Measurements from ENCODE around the gene ZNF182. TPM values are rescaled to one million over a fixed set of nuclear protein-coding genes. Genes with fewer than 3 reads are reported as not detected.
A peak's percentile ranks its signal among the peaks of the same experiment; 100 is the strongest.
"Not testable (repeated sequence)": the region's sequence is repeated elsewhere in the genome, so short reads cannot be mapped to it uniquely, and the experiment has no call there.

ZNF182 gene
- total RNA-seq, 1 experiment from 2014 or later: 4.4 TPM

DNA sequence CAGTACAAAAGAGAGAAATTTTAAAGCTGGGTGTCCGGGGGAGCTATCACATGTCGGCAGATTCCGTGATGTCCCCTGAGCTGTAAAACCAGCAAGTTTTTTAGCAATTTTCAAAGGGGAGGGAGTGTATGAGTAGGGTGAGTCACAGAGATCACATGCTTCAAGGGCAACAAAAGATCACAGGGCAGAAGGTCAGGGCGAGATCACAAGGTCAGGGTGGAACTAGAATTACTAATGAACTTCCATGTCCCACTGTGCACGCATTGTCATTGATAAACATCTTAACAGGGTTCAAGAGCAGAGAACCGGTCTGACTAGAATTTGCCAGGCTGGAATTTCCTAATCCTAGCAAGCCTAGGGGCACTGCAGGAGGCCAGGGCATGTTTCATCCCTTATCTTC is 42.0 kb downstream of the ZNF182 start:
- H3K9me3 ChIP-seq (replicated peaks); H3K27me3 ChIP-seq; H3K4me1 ChIP-seq; H3K36me3 ChIP-seq; H3K27ac ChIP-seq; H3K4me3 ChIP-seq; DNase-seq: not testable (repeated sequence)

DNA sequence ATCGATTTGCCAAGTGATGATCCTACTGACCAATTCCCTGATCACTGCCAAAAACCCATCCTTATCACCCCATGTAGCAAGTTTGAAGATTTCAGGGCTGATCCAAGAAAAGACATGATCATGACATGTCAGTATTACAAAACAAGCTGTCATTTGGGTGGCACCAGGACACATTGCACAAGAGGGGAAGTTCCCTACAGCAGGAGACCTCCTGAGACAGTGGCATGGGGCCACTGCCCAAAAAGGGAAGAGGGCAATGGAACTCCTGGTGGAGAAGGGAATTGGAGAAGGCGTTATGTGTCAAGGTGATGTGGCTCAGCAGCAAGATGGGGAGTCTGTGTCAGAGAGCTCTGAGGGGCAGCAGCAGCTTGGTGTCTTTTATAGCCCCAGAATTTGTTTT is 43.4 kb downstream of the ZNF182 start:
- H3K4me3 ChIP-seq: no peak overlapping the region
- H3K4me1 ChIP-seq: no peaks in the 10 kb centered on the region; the same call in 1 of the 2 replicates
- H3K36me3 ChIP-seq: no peaks in the 10 kb centered on the region
- no peak overlapping the region for H3K27ac ChIP-seq
- no peaks in the 10 kb centered on the region for H3K27me3 ChIP-seq
- H3K9me3 ChIP-seq (replicated peaks): no peaks in the 10 kb centered on the region
- DNase-seq: no peak

DNA sequence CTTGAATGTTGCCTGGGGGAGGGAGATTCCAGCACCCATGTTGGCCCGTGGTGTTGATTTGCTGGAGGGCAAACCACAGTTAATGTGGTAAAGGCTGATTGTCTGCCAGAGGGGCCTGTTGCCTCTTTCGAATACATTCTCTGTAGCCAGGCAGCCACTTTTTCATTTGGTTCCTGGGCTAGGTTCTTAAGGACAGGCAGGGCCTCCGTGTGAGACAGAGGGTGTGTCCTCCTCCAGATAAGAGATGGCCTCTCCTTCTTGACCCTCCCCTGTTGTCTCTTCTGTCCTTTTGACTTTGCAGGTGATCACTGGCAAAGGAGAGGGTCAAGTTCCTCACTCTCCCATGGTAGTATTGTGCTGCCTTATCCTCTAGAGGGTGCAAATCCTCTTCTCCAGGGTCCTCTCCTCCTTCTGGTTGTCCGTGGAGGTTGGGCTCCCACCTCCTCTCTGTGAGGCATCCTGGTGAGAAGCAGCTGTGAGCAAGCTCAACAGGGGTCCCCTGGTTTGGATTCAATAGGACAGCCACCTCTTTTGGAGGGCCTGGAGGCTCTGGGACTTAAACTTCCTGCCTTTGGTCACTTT is 44.9 kb downstream of the ZNF182 start:
- Histone ChIP-seq H3K9me3 (replicated peaks) (no peaks in the 10 kb centered on the region), H3K4me1 (no peaks in the 10 kb centered on the region; the same call in 1 of the 2 replicates), H3K27me3 (no peaks in the 10 kb centered on the region), H3K4me3 (no peak overlapping the region), H3K27ac (no peak overlapping the region), H3K36me3 (no peaks in the 10 kb centered on the region)
- peak; percentile 29 to 38 for DNase-seq

DNA sequence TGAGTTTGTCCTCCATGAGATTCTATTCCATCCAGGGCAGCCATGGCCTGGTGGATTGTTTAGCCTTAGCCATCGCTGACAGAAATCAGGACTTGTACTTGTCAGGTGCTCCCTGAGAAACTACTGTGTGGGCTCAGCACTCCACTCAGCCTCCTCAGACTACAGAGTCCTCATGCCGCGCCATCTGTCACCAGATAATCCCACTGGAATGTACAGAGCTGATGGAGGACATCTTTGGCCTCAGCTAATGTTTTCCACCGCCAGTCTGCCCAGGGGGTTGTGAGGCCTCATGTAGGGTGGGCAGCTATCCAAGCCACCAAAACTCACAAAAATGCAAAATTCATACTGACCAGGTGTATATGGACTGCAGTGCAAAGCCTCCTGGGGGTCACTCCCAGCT is 45.6 kb downstream of the ZNF182 start:
- peak; percentile 53 to 62 for DNase-seq
- not testable (repeated sequence) for H3K4me3 ChIP-seq; H3K4me1 ChIP-seq; H3K27ac ChIP-seq; H3K36me3 ChIP-seq; H3K27me3 ChIP-seq; H3K9me3 ChIP-seq (replicated peaks)

DNA sequence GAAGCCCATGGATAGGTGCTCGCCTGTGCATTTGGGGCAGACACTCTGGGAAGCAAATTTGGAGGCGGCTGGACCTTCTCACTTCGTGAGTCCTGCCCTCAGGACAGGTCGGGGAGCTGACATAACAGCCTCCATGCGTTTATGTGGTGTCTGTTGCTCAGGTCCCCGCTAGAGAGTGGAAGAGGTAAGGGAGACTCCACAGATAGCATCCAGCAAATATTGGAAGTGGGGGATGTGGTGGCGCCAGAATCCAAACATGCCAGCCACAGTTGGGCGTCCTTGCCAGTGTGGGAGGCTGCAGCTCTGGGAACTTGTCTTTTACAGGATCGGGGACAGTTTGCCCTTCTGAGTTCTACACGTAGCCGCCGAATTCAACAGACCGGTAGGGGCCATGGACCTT is 47.8 kb downstream of the ZNF182 start:
- Histone ChIP-seq H3K27ac (no peak overlapping the region), H3K36me3 (no peaks in the 10 kb centered on the region), H3K27me3 (no peaks in the 10 kb centered on the region), H3K9me3 (replicated peaks) (no peaks in the 10 kb centered on the region), H3K4me3 (no peak overlapping the region), H3K4me1 (no peaks in the 10 kb centered on the region; the same call in 1 of the 2 replicates)
- no peak for DNase-seq

DNA sequence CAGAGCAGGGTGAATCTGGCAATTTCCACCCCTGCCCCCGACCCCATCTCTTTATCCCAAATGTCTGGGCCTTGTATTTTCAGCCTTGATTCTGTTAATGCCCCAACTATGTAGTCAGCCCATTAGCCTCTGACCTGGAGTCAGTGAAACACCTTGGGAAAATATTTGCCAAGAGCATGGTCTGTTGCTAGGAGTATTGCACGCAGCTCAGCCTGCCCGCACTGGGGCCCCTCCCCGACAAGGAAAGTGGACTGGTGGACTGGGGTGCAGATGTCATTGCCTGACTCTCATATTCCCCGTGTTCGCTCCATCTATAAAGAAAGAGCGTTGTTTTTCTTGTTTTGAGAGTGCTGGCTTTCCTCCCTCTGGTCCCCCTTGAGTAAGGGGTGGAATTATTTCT is 48.5 kb downstream of the ZNF182 start:
- not testable (repeated sequence) for H3K4me1 ChIP-seq; H3K4me3 ChIP-seq; H3K27ac ChIP-seq; H3K36me3 ChIP-seq; DNase-seq; H3K9me3 ChIP-seq (replicated peaks); H3K27me3 ChIP-seq

DNA sequence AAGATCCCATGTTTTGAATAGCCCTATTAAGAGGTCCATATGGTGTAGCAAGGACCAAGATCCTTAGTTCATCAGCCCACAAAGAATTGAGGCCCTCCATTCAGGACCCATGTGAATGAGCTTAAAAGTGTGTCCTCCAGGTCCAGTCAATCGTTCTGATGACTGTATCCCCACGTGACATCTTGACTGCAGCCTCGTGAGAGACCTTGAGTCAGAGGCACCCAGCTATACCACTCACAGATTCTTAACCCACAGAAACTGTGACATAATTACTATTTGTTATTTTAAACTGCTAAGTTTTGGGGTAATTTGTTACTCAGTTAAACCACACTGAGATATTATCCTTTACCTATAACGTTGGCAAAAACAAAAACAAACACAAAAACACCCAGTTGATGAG is 62.4 kb downstream of the ZNF182 start:
- H3K4me1 ChIP-seq: no peaks in the 10 kb centered on the region
- H3K27me3 ChIP-seq: no peaks in the 10 kb centered on the region
- no peaks in the 10 kb centered on the region for H3K36me3 ChIP-seq
- H3K4me3 ChIP-seq: no peak overlapping the region
- H3K9me3 ChIP-seq (replicated peaks): no peaks in the 10 kb centered on the region
- no peak overlapping the region for H3K27ac ChIP-seq
- DNase-seq: no peak

DNA sequence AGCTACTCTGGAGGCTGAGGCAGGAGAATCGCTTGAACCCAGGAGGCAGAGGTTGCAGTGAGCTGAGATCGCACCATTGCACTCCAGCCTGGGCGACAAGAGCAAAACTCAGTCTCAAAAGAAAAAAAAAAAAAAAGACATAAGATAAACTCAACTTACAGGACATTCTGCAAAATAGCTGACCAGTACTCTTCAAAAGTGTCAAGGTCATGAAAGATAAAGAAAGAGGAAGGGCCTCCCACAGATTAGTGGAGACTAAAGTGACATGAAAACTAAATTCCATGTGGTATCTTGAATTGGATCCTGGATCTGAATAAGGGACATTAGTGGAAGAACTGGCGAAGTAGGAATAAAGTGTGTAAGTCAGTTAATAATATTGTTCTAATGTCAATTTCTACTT is 63.3 kb downstream of the ZNF182 start:
- H3K36me3 ChIP-seq: no peaks in the 10 kb centered on the region
- no peaks in the 10 kb centered on the region for H3K4me1 ChIP-seq
- no peak overlapping the region for H3K4me3 ChIP-seq
- no peaks in the 10 kb centered on the region for H3K27me3 ChIP-seq
- DNase-seq: no peak
- H3K27ac ChIP-seq: no peak overlapping the region
- no peaks in the 10 kb centered on the region for H3K9me3 ChIP-seq (replicated peaks)

DNA sequence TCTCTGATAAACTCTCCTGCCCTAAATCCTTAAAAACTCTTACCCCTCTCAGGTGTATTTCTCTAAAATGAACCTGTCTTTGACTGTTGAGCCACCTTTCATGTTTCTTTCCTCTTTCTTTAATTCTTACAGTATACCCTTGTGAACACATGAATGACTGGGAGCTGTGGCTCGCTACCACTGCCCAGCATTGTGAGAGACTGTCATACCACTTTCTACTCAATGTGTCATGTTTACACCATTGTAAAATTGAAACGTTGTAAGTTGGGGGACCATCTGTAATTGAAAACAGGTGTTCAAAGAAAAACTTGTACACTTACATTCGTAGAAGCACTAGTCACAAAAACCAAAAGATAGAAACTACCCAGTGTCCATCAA is 66.9 kb downstream of the ZNF182 start:
- no peaks in the 10 kb centered on the region for H3K27me3 ChIP-seq
- no peak overlapping the region for H3K4me3 ChIP-seq
- no peaks in the 10 kb centered on the region for H3K9me3 ChIP-seq (replicated peaks)
- H3K27ac ChIP-seq: no peak overlapping the region
- DNase-seq: no peak
- H3K4me1 ChIP-seq: no peaks in the 10 kb centered on the region
- no peaks in the 10 kb centered on the region for H3K36me3 ChIP-seq

DNA sequence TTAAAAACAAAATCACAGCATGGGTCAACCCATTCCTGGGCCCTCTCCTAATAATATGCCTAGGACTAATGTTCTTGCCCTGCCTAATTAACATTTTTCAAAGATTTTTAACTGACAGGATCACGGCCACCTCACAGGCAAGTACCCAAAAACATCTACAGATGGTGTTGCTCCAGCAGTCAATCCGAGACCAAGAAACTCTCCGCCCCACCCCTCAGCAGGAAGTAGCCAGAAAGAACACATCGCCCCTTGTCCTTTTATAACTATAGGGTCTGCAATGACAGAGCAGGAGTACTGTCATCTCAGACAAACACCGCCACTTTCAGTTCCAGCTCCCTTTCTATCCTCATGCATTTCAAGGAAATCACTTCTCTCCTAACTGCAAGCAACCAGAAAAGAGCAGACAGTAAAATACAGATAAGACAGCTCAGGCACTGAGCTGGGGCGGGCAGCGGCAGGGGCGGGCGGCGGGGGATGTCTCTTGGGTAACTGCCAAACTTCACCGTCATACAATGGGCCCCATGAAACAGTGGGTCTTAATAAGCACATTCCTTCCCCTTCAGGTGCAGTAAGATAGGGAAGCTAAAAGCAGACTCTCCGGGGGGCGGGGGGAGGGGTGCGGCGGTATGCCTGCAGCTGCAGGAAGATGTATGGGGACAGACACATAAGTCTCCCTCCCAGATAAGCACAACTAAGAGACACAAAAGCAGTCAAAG is 67.4 kb downstream of the ZNF182 start:
- DNase-seq: no peak
- Histone ChIP-seq H3K9me3 (replicated peaks) (no peaks in the 10 kb centered on the region), H3K27me3 (no peaks in the 10 kb centered on the region), H3K4me3 (no peak overlapping the region), H3K27ac (no peak overlapping the region), H3K4me1 (no peaks in the 10 kb centered on the region), H3K36me3 (no peaks in the 10 kb centered on the region)

DNA sequence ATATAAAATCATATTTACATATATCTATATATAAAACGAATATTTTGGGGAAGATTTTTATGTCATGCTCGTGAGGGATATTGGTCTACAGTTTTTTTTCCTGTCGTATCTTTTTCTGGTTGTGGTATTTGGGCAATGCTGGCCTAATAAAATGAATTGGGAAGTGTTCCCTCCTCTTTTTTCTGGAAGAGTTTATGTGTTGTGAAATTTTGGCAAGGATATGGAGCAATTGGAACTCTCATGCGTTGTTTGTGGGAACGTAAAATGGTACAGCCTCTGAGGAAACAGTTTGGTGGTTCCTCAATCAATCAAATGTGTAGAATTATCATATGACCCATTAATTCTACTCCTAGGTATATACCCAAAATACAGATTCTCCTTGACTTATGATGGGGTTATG is 69.8 kb downstream of the ZNF182 start:
- DNase-seq: no peak
- Histone ChIP-seq H3K4me1 (no peaks in the 10 kb centered on the region), H3K4me3 (no peak overlapping the region), H3K27me3 (no peaks in the 10 kb centered on the region), H3K9me3 (replicated peaks) (no peaks in the 10 kb centered on the region), H3K27ac (no peak overlapping the region), H3K36me3 (no peaks in the 10 kb centered on the region)

DNA sequence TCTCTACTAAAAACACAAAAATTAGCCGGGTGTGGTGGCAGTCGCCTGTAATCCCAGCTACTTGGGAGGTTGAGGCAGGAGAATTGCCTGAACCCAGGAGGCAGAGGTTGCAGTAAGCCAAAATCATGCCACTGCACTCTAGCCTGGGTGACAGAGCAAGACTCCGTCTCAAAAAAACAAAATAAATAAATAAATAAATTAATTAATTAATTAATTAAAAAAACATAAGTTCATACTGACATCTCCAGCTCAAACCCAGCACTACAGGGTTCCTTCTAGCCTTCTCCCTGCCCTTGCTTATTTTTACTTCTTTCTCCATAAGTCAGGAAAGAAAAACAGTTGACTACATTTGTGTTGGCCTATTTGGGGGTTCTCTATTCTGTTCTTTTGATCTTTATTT is 71.8 kb downstream of the ZNF182 start:
- H3K27ac ChIP-seq; H3K4me3 ChIP-seq; H3K36me3 ChIP-seq; H3K9me3 ChIP-seq (replicated peaks); DNase-seq; H3K4me1 ChIP-seq; H3K27me3 ChIP-seq: not testable (repeated sequence)

DNA sequence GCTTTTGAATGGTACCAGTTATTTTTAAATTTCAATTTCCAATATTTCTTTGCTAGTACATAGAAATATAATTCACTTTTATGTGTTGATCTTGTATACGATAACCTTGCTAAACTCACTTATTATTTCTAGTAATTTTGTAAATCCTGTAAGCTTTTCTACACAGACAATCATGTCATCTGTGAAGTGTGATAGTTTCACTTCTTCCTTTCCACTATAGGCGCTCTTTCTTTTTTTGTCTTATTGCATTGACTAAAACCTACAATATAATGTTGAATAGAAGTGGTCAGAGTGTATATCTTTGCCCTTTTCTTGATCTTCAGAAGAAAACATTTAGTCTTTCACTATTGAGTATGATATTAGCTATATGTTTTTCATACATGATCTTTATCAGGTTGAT is 76.6 kb downstream of the ZNF182 start:
- no peaks in the 10 kb centered on the region for H3K36me3 ChIP-seq
- H3K27me3 ChIP-seq: no peaks in the 10 kb centered on the region
- no peak overlapping the region for H3K27ac ChIP-seq
- no peak overlapping the region for H3K4me3 ChIP-seq
- H3K4me1 ChIP-seq: no peaks in the 10 kb centered on the region
- DNase-seq: no peak
- no peaks in the 10 kb centered on the region for H3K9me3 ChIP-seq (replicated peaks)

Measured in SJCRH30 (cell line).